Fibroblast of pulmonary artery (primary cell): ENCODE results near the gene ANXA2R.
"Not testable (repeated sequence)": the region's sequence is repeated elsewhere in the genome, so short reads cannot be mapped to it uniquely, and the experiment has no call there.

Experiments
- DNase-seq: peaks from one replicate; pipeline ENCODE4 v3.0.0-alpha.2; 2010; ENCODE audit warnings: low read depth
- H3K4me3 ChIP-seq: replicated peaks from 2 replicates; pipeline ENCODE4 v1.5.1; 2011; ENCODE audit warnings: low read depth, mild to moderate bottlenecking, control low read depth, low read length, moderate library complexity
- TF ChIP-seq, protein P1 (sequence below): IDR thresholded peaks from 2 replicates; pipeline ENCODE4 v1.5.1; 2011; ENCODE audit warnings: mild to moderate bottlenecking, control low read depth, low read length, inconsistent platforms; ENCODE audit errors: missing control alignments

ANXA2R gene

DNA sequence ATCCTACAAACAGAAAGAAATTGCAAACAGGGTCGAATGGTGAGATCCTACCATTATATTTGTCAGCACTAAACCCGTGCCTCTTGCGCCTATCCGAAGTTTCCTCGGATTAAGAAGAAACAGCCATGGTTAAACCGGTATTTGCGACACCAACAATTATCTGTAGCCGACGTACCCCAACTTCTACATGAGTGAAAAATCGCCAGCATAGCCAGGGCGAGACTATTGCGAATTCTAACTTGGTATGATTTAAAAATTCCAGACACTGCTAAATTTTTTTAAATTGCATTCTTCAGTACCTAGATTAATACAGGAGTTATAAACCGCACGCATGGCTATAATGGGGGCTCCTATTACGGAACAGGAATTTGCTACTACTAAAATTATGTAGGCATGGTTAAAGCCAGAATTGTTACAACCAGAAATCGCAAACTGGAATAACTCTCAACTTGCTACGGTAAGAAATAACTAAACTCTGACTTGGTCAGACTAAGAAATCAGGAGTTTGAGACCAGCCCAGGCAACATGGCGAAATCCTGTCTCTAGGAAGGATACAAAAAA is 25.3 kb upstream of the ANXA2R start:
- DNase-seq, result peak; percentile 42
- TF ChIP-seq, protein P1, sequence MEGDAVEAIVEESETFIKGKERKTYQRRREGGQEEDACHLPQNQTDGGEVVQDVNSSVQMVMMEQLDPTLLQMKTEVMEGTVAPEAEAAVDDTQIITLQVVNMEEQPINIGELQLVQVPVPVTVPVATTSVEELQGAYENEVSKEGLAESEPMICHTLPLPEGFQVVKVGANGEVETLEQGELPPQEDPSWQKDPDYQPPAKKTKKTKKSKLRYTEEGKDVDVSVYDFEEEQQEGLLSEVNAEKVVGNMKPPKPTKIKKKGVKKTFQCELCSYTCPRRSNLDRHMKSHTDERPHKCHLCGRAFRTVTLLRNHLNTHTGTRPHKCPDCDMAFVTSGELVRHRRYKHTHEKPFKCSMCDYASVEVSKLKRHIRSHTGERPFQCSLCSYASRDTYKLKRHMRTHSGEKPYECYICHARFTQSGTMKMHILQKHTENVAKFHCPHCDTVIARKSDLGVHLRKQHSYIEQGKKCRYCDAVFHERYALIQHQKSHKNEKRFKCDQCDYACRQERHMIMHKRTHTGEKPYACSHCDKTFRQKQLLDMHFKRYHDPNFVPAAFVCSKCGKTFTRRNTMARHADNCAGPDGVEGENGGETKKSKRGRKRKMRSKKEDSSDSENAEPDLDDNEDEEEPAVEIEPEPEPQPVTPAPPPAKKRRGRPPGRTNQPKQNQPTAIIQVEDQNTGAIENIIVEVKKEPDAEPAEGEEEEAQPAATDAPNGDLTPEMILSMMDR, result no peak
- H3K4me3 ChIP-seq, result peak overlapping the region; percentile 76

DNA sequence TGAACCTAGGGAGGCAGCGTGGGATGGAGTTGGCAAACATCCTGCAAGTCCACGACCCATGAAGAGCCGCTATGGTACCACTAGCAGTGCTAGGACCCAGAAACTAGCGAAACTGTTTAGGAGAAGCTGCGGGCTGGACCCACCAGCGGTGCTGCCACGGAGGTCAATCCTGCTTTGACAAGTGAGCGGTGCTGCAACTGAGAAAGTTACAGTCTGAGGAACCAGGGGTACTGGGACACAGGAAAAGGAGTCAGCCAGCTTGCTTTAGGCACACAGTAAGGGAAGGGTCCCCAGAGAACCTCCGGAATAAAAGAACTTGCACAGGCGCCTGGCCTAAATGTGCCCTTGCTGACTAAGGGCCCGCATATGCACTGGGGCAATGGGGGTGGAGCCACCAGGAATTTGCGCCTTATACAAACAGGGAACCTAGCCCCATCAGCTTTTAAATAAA is 23.6 kb upstream of the ANXA2R start:
- DNase-seq, result peak; percentile 52
- no peak overlapping the region for H3K4me3 ChIP-seq
- TF ChIP-seq, protein P1, result no peak

DNA sequence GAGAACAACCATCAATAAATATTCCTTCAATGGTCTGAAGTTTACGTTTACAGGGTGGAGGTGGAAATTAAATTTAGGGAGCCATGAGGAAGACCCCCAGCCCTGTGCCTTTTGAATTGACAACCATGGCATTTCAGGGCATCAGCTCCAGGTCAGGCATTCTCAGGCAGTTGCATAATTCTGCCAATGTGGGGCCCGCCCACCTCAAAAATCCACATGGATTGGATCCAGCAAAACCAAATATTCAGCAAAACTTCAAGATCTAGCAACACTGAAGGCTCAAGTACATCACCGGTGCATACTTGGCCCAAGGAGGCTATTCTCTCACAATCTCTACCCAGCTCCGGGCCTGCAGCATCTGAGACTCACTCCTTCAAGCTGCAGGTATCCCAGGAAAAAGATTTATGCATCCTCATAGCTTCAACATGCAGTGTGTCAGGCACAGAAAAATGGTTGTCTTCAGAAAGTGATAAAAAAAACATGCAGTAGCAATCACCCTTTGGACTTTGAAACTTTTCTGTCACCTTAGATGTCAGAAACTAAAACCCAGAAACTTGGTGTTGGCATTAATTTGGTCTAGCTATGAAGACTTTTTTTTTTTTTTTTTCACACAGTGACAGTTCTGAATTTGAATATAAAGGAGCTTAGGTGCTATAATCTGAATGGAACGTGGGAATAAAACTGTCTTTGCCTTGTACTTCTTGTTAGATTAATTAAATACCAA is 21.4 kb upstream of the ANXA2R start:
- no peak overlapping the region for H3K4me3 ChIP-seq
- peak; percentile 32 for DNase-seq
- TF ChIP-seq, protein P1, result no peak

DNA sequence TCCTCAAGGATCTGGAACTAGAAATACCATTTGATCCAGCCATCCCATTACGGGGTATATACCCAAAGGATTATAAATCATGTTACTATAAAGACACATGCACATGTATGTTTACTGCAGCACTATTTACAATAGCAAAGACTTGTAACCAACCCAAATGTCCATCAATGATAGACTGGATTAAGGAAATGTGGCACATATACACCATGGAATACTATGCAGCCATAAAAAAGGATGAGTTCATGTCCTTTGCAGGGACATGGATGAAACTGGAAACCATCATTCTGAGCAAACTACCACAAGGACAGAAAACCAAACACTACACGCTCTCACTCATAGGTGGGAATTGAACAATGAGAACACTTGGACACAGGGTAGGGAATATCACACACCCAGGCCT is 19.9 kb upstream of the ANXA2R start:
- H3K4me3 ChIP-seq, DNase-seq: not testable (repeated sequence)

DNA sequence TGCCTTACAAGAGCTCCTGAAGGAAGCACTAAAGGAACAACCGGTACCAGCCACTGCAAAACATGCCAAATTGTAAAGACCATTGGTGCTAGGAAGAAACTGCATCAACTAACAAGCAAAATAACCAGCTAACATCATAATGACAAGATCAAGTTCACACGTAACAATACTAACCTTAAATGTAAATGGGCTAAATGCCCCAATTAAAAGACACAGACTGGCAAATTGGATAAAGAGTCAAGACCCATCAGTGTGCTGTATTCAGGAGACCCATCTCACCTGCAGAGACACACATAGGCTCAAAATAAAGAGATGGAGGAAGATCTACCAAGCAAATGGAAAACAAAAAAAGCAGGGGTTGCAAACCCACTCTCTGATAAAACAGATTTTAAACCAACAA is 15.0 kb upstream of the ANXA2R start:
- DNase-seq, H3K4me3 ChIP-seq: not testable (repeated sequence)

DNA sequence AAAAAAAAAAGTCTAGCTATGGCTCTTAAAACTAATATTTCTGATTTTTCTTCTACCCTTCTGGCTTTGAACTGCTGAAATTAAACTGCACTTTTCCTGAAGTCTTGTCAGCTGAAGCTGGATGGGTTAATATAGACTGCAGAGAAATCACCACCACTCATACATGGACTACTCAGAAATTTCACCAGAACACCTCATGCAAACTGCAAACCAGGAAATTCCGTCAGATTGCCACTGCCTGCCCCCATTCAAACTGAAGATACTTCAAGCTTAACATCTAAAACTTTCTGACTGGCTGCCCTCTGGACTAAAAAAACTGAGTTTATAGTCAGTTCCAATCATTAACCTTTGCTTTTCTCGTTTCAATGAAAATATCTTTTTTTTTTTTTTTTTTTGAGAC is 11.6 kb upstream of the ANXA2R start:
- TF ChIP-seq, protein P1, result no peak
- no peak overlapping the region for H3K4me3 ChIP-seq
- no peak for DNase-seq

DNA sequence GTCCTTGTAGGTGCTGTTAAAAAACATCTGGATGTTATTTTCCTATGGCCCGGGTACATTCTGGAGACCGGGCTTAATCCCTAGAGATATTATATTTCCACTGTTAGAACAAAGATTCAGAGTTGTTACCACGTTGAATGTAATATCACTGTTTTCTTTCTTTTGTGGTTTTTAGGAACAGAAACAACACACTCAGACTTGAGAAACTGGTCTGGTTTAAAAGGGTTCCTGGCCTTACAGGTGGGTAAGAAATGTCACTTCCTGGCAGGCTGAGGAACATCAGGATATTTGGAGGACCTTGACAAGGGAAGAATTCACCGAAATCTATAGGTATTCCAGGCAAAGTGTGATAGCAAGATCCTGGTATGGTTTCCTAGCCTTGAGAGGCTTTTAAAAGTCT is 10.3 kb upstream of the ANXA2R start:
- DNase-seq, result no peak
- no peak overlapping the region for H3K4me3 ChIP-seq
- TF ChIP-seq, protein P1, result no peak

DNA sequence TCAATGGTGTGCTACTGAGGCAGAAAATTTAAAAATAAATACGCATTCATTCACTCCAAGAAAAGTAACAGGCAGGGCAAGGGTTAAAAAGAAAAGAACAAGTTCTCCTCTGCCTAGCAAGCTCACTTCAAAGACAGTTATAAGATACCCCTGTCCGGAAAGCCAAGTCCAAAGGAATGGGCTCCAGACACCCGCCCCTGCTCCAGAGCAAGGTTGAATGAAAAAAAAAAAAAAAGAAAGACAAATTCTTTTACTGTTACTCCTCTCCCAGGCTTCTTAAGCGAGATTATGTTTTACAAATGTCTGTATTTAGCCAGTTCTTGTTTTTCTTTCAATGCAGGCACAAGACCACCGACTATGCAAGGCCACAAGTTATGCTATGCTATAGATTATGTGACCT is 9.1 kb upstream of the ANXA2R start:
- TF ChIP-seq, protein P1, result no peak
- no peak overlapping the region for H3K4me3 ChIP-seq
- DNase-seq, result no peak
